PC-9 (cell line): ENCODE results near the gene UTP20.

ENCODE experiments used
- CTCF ChIP-seq: fragments of 200-600 bp; sonication (generic); conservative IDR thresholded peaks from 2 replicates; pipeline ENCODE4 v1.6.1; 2017; ENCODE audit warnings: mixed run types, antibody characterized with exemption, mild to moderate bottlenecking, moderate library complexity
- EZH2 ChIP-seq: fragments of 200-600 bp; sonication (generic); IDR thresholded peaks from 2 replicates; pipeline ENCODE4 v1.8.0; 2017; ENCODE audit warnings: antibody characterized with exemption, low read depth

GRCh38 chr12:101327546-101327945 is 47.6 kb downstream of the UTP20 start:
- TF ChIP-seq CTCF, result no peak
- no peak for TF ChIP-seq EZH2
